SK-N-SH (cell line): ENCODE results near the gene F13B. TPM values are rescaled to one million over a fixed set of nuclear protein-coding genes. Genes with fewer than 3 reads are reported as not detected.

Experiments
- CTCF ChIA-PET: fragments of 300-600, 350-600 bp; formaldehyde crosslinking; extraction: SDS; loops from one replicate; lab custom pipeline; 2021; lab: Yijun Ruan, JAX
- POLR2A ChIA-PET: fragments of 350-600 bp; sonication (Branson Sonifier 250); formaldehyde crosslinking; extraction: SDS; loops from one replicate; lab custom pipeline; 2020; ENCODE audit warnings: antibody characterized with exemption, inconsistent platforms; lab: Yijun Ruan, JAX
- DNase-seq: peaks from one replicate; pipeline ENCODE4 v3.0.0; 2012
- H2AFZ ChIP-seq: fragments of 200-600 bp; sonication (generic); 2 replicates; pipeline ENCODE4 v1.8.1; 2016; ENCODE audit warnings: antibody characterized with exemption, mild to moderate bottlenecking, low read depth
- H3F3A ChIP-seq: fragments of 200-600 bp; sonication (generic); replicated peaks from 2 replicates; pipeline ENCODE3; 2016; ENCODE audit warnings: antibody characterized with exemption, mild to moderate bottlenecking; ENCODE audit not compliant: insufficient read depth
- H3K27ac ChIP-seq, 2 experiments: fragments of 200-500 bp in 1 of 2; fragments of 200-600 bp in 1 of 2; sonication (Bioruptor generic) in 1 of 2; sonication (generic), shearing (Covaris generic) in 1 of 2; 2 replicates each; pipeline versions ENCODE4 v1.5.1 to v1.6.1; 2014 to 2016; ENCODE audit warnings: low read depth in 2 of 2, inconsistent platforms in 1 of 2, low read length in 1 of 2, mild to moderate bottlenecking in 1 of 2, mixed read lengths in 1 of 2
- H3K27me3 ChIP-seq: fragments of 200-600 bp; sonication (generic), shearing (Covaris generic); 2 replicates; pipeline ENCODE4 v1.6.1; 2016; ENCODE audit warnings: mixed run types; ENCODE audit not compliant: insufficient read depth
- H3K36me3 ChIP-seq, 2 experiments: fragments of 200-500 bp in 1 of 2; fragments of 200-600 bp in 1 of 2; sonication (Bioruptor generic) in 1 of 2; sonication (generic) in 1 of 2; replicated peaks in 1 of 2; 2 replicates each; pipeline versions ENCODE3 to v1.5.1; 2014 to 2016; ENCODE audit warnings: low read length in 1 of 2, mild to moderate bottlenecking in 1 of 2; ENCODE audit not compliant: insufficient read depth in 2 of 2, control insufficient read depth in 1 of 2
- H3K4me1 ChIP-seq, 2 experiments: fragments of 200-500 bp in 1 of 2; fragments of 200-600 bp in 1 of 2; sonication (Bioruptor generic) in 1 of 2; sonication (generic), shearing (Covaris generic) in 1 of 2; 2 replicates each; pipeline versions ENCODE4 v1.5.1 to v1.6.1; 2014 to 2016; ENCODE audit warnings: low read depth in 1 of 2, low read length in 1 of 2, mixed run types in 1 of 2; ENCODE audit not compliant: insufficient read depth in 2 of 2, control insufficient read depth in 1 of 2
- H3K4me2 ChIP-seq: fragments of 200-600 bp; sonication (generic), shearing (Covaris generic); 2 replicates; pipeline ENCODE4 v1.6.1; 2017; ENCODE audit warnings: mixed run types
- H3K4me3 ChIP-seq, 2 experiments: fragments of 200-500 bp in 1 of 2; fragments of 200-600 bp in 1 of 2; sonication (Bioruptor generic) in 1 of 2; sonication (generic), shearing (Covaris generic) in 1 of 2; 2 replicates each; pipeline versions ENCODE4 v1.5.1 to v1.8.1; 2014 to 2016; ENCODE audit warnings: low read depth in 2 of 2, inconsistent platforms in 1 of 2, low read length in 1 of 2, mild to moderate bottlenecking in 1 of 2, mixed read lengths in 1 of 2, moderate library complexity in 1 of 2
- H3K79me2 ChIP-seq: fragments of 200-600 bp; sonication (generic); 2 replicates; pipeline ENCODE4 v1.8.1; 2017; ENCODE audit warnings: mild to moderate bottlenecking; ENCODE audit not compliant: insufficient read depth
- H3K9ac ChIP-seq: fragments of 200-600 bp; sonication (generic); 2 replicates; pipeline ENCODE4 v1.6.1; 2017; ENCODE audit warnings: mixed run types
- H3K9me2 ChIP-seq: fragments of 200-600 bp; sonication (generic); 2 replicates; pipeline ENCODE4 v1.6.1; 2017; ENCODE audit warnings: mixed run types
- H3K9me3 ChIP-seq: fragments of 200-600 bp; sonication (generic); 2 replicates; pipeline ENCODE4 v1.6.1; 2017; ENCODE audit warnings: mixed run types, mild to moderate bottlenecking, moderate library complexity
- H4K20me1 ChIP-seq: fragments of 200-600 bp; sonication (generic); 2 replicates; pipeline ENCODE4 v1.6.1; 2017; ENCODE audit warnings: mild to moderate bottlenecking, mixed run types; ENCODE audit not compliant: insufficient read depth
- CHD2 ChIP-seq: fragments of 150-350 bp; IDR thresholded peaks from 2 replicates; pipeline ENCODE4 v1.6.1; 2018; ENCODE audit warnings: low read length; ENCODE audit not compliant: partially characterized antibody
- ELF1 ChIP-seq: IDR thresholded peaks from 2 replicates; pipeline ENCODE4 v1.4.0; 2012
- EP300 ChIP-seq, 2 experiments: IDR thresholded peaks; 2 replicates each; pipeline versions ENCODE4 v1.4.0 to v1.6.1; 2012; ENCODE audit warnings: borderline replicate concordance in 1 of 2, low read depth in 1 of 2, low read length in 1 of 2
- FOXJ3 ChIP-seq: sonication (generic); formaldehyde crosslinking; IDR thresholded peaks from 2 replicates; pipeline ENCODE4 v1.5.1; 2020; ENCODE audit warnings: mild to moderate bottlenecking, missing genetic modification reagents
- JUND ChIP-seq: IDR thresholded peaks from 2 replicates; pipeline ENCODE4 v1.4.0; 2012
- MEF2A ChIP-seq: IDR thresholded peaks from 2 replicates; pipeline ENCODE4 v1.4.0; 2012; ENCODE audit warnings: low read depth, borderline replicate concordance
- MXI1 ChIP-seq: IDR thresholded peaks from 2 replicates; pipeline ENCODE4 v1.6.1; 2012; ENCODE audit warnings: mild to moderate bottlenecking, low read depth, low read length, improper control_type of control experiment
- NFIC ChIP-seq: IDR thresholded peaks from 2 replicates; pipeline ENCODE4 v1.4.0; 2012; ENCODE audit warnings: borderline replicate concordance
- NRF1 ChIP-seq: IDR thresholded peaks from 2 replicates; pipeline ENCODE4 v1.6.1; 2012; ENCODE audit warnings: low read depth, mild to moderate bottlenecking, low read length
- PBX3 ChIP-seq: IDR thresholded peaks from 2 replicates; pipeline ENCODE4; 2012
- RAD21 ChIP-seq: IDR thresholded peaks from 2 replicates; pipeline ENCODE4 v1.6.1; 2012; ENCODE audit warnings: mild to moderate bottlenecking, low read length
- RCOR1 ChIP-seq: fragments of 150-350 bp; IDR thresholded peaks from 2 replicates; pipeline ENCODE4 v1.6.1; 2017; ENCODE audit warnings: antibody characterized with exemption, low read length
- REST ChIP-seq: IDR thresholded peaks from 2 replicates; pipeline ENCODE4 v1.6.1; 2012; ENCODE audit warnings: mild to moderate bottlenecking, low read depth, low read length, moderate library complexity
- RFX5 ChIP-seq: IDR thresholded peaks from 2 replicates; pipeline ENCODE4 v1.6.1; 2012; ENCODE audit warnings: mild to moderate bottlenecking, improper control_type of control experiment, low read length
- SIN3A ChIP-seq: IDR thresholded peaks from 2 replicates; pipeline ENCODE4 v1.6.1; 2012; ENCODE audit warnings: low read depth, mild to moderate bottlenecking, low read length, moderate library complexity, borderline replicate concordance
- TAF1 ChIP-seq: IDR thresholded peaks from 2 replicates; pipeline ENCODE4 v1.6.1; 2012; ENCODE audit warnings: low read depth, mild to moderate bottlenecking, low read length, moderate library complexity, borderline replicate concordance
- TCF12 ChIP-seq: IDR thresholded peaks from 2 replicates; pipeline ENCODE4 v1.4.0; 2012
- TEAD4 ChIP-seq: IDR thresholded peaks from 2 replicates; pipeline ENCODE4 v1.4.0; 2012; ENCODE audit warnings: mild to moderate bottlenecking, borderline replicate concordance; ENCODE audit not compliant: insufficient read depth
- USF1 ChIP-seq: IDR thresholded peaks from 2 replicates; pipeline ENCODE4 v1.4.0; 2012; ENCODE audit warnings: low read depth, borderline replicate concordance
- WGBS: methylation state at CpG from one replicate; pipeline ENCODE4 v1.1.6; 2017; ENCODE audit warnings: low lambda C conversion rate; 5-methylcytosine and 5-hydroxymethylcytosine counted together
- polyA plus RNA-seq, 3 experiments: library from polyadenylated mRNA; depleted of rRNA; stranded (reverse); fragments of >200 nt; gene quantifications; 2 replicates each; pipeline ENCODE4 v1.2.3, GENCODE V29; 2012

The F13B gene
- polyA plus RNA-seq, 1 of the 3 experiments (the other 2 are of a cell fraction) = not detected

GRCh38 chr1:197008861-197009260, 58.2 kb downstream of the F13B start:
- 63% methylated on average over 6 of the region's 6 CpGs for WGBS
- no peak overlapping the region for H3K4me3 ChIP-seq
- CTCF ChIA-PET = interaction anchor here (0.6 kb wide), 1 partner anchor 9 kb away, joined by 3 read pairs; no protein-coding TSS in a partner anchor
- no peaks in the 10 kb centered on the region for H3K36me3 ChIP-seq
- no peaks in the 10 kb centered on the region for H3K79me2 ChIP-seq
- no peaks in the 10 kb centered on the region for H3K9me2 ChIP-seq
- H3K9me3 ChIP-seq = 0 out of 2 replicates have a peak, but pooled peaks cover 4% of the 10 kb centered on the region
- H3K9ac ChIP-seq = no peak overlapping the region
- POLR2A ChIA-PET = no interaction called here
- no peak overlapping the region for H3K27ac ChIP-seq
- DNase-seq = no peak
- no peaks in the 10 kb centered on the region for H4K20me1 ChIP-seq
- no peaks in the 10 kb centered on the region for H3F3A ChIP-seq
- no peaks in the 10 kb centered on the region for H3K27me3 ChIP-seq
- peaks cover 0 to 2% of the 10 kb centered on the region in 2 experiments; a peak in 1 of 4 replicates for H3K4me1 ChIP-seq
- H3K4me2 ChIP-seq = no peak overlapping the region
- H2AFZ ChIP-seq = no peak overlapping the region
- TF ChIP-seq TCF12 (no peak), CHD2 (no peak), JUND (no peak), MXI1 (no peak), FOXJ3 (no peak), SIN3A (no peak), RCOR1 (no peak), EP300 (IDR thresholded peaks at IDR 0.05; ENCODE audit: borderline replicate concordance in 1 of 2, low read depth in 1 of 2, low read length in 1 of 2) (no peak), USF1 (no peak), TAF1 (no peak), REST (no peak), NRF1 (no peak), MEF2A (no peak), PBX3 (no peak), ELF1 (no peak), RAD21 (no peak), RFX5 (no peak), NFIC (no peak), TEAD4 (no peak)
